Measurements from ENCODE around the gene CCDC149.

The CCDC149 gene

GRCh38 chr4:24837781-24838180, 75.1 kb downstream of the CCDC149 start:
- DNase-seq = no peak

- no peak for DNase-seq
These were observed 75.5 kb downstream of the CCDC149 start for GRCh38 chr4:24837336-24837735.

- DNase-seq = no peak
These were observed 76.1 kb downstream of the CCDC149 start for GRCh38 chr4:24836661-24837242.

- DNase-seq = no peak
These were observed 77.1 kb downstream of the CCDC149 start for GRCh38 chr4:24835696-24836095.

- DNase-seq = no peak
These were observed 81.2 kb downstream of the CCDC149 start for GRCh38 chr4:24831637-24832036.

GRCh38 chr4:24824720-24825119, 88.1 kb downstream of the CCDC149 start:
- DNase-seq = no peak

GRCh38 chr4:24820541-24820940, 92.3 kb downstream of the CCDC149 start:
- no peak for DNase-seq

GRCh38 chr4:24816797-24817196, 96.0 kb downstream of the CCDC149 start:
- DNase-seq = peak; percentile 50

GRCh38 chr4:24813732-24814131, 99.1 kb downstream of the CCDC149 start:
- DNase-seq = no peak

- DNase-seq = no peak
These were observed 101.8 kb downstream of the CCDC149 start for GRCh38 chr4:24810871-24811631.

GRCh38 chr4:24809815-24810405, 102.9 kb downstream of the CCDC149 start:
- peak; percentile 38 for DNase-seq

GRCh38 chr4:24809376-24809775, 103.5 kb downstream of the CCDC149 start:
- no peak for DNase-seq

GRCh38 chr4:24808955-24809354, 103.9 kb downstream of the CCDC149 start:
- DNase-seq = no peak

- no peak for DNase-seq
These were observed 104.6 kb downstream of the CCDC149 start for GRCh38 chr4:24808261-24808660.

- DNase-seq = no peak
These were observed 105.2 kb downstream of the CCDC149 start for GRCh38 chr4:24807611-24808010.

GRCh38 chr4:24806206-24806990, 106.4 kb downstream of the CCDC149 start:
- DNase-seq = no peak

GRCh38 chr4:24805566-24805965, 107.3 kb downstream of the CCDC149 start:
- no peak for DNase-seq

GRCh38 chr4:24805067-24805466, 107.8 kb downstream of the CCDC149 start:
- DNase-seq = no peak

GRCh38 chr4:24802648-24803047, 110.2 kb downstream of the CCDC149 start:
- no peak for DNase-seq

- DNase-seq = no peak
These were observed 111.5 kb downstream of the CCDC149 start for GRCh38 chr4:24801136-24801855.

GRCh38 chr4:24800325-24800895, 112.4 kb downstream of the CCDC149 start:
- DNase-seq = no peak

- no peak for DNase-seq
These were observed 113.1 kb downstream of the CCDC149 start for GRCh38 chr4:24799544-24800324.

Data from fibroblast of skin of right biceps (primary cell).